ENCODE measurements around the gene MDM2. TPM values are rescaled to one million over a fixed set of nuclear protein-coding genes. Genes with fewer than 3 reads are reported as not detected.

The MDM2 gene
- polyA plus RNA-seq, 1 of the 3 experiments (the other 2 are of a cell fraction): 21.5 TPM

DNA sequence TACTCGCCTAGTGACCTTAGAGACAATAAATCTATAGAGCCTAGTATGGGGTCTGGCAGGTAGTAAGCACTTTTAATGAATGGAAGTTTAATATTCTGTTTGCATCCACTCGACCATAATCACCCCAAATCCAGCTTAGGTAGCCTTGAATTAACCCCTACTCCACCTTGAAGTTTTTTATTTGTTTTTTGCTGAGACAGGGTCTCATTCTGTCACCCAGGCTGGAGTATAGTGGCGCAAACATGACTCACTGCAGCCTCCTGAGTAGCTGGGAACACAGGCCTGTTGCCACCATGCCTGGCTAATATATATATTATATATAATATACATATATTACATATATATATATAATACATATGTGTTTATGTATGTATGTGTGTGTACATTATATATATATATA is 38.8 kb downstream of the MDM2 start:
- Histone ChIP-seq H3K27me3 (ENCODE audit: insufficient read depth) (no peaks in the 10 kb centered on the region), H3K9me2 (no peaks in the 10 kb centered on the region), H3K36me3 (replicated peaks in 1 of 2; ENCODE audit: control insufficient read depth in 1 of 2, insufficient read depth in 2 of 2, low read length in 1 of 2) (peaks cover 25 to 36% of the 10 kb centered on the region in 2 experiments), H3K9me3 (no peaks in the 10 kb centered on the region), H2AFZ (ENCODE audit: low read depth) (no peak overlapping the region), H3K9ac (no peak overlapping the region), H3K4me3 (ENCODE audit: low read depth in 2 of 2, low read length in 1 of 2) (no peak overlapping the region), H4K20me1 (ENCODE audit: insufficient read depth) (peaks cover 35% of the 10 kb centered on the region), H3K4me2 (no peak overlapping the region), H3K4me1 (ENCODE audit: control insufficient read depth in 1 of 2, insufficient read depth in 2 of 2, low read depth in 1 of 2, low read length in 1 of 2) (no peaks in the 10 kb centered on the region; a peak in 1 of 4 replicates), H3K79me2 (ENCODE audit: insufficient read depth) (peaks cover 3% of the 10 kb centered on the region), H3K27ac (ENCODE audit: low read depth in 2 of 2, low read length in 1 of 2) (no peak overlapping the region), H3F3A (replicated peaks; ENCODE audit: insufficient read depth) (peaks cover 67% of the 10 kb centered on the region)
- 87% methylated on average over 3 of the region's 3 CpGs for WGBS (ENCODE audit: low lambda C conversion rate)
- ChIA-PET CTCF (interaction anchor here (0.6 to 0.9 kb wide), 3 partner anchors 16 to 215 kb away, joined by 3 to 4 read pairs (median 4); no protein-coding TSS in a partner anchor), POLR2A (no interaction called here)
- no peak for DNase-seq
- TF ChIP-seq FOXJ3 (CRISPR knock-in tag; IDR thresholded peaks at IDR 0.05) (no peak), CHD2 (IDR thresholded peaks at IDR 0.05; ENCODE audit: low read length, partially characterized antibody) (no peak), NRF1 (IDR thresholded peaks at IDR 0.05; ENCODE audit: low read depth, low read length) (no peak), RXRA (IDR thresholded peaks at IDR 0.05; ENCODE audit: borderline replicate concordance, low read depth) (no peak), ELF1 (IDR thresholded peaks at IDR 0.05) (no peak), GABPA (IDR thresholded peaks at IDR 0.05; ENCODE audit: low read depth) (no peak), RCOR1 (IDR thresholded peaks at IDR 0.05; ENCODE audit: low read length) (no peak), EP300 (IDR thresholded peaks at IDR 0.05; ENCODE audit: borderline replicate concordance in 1 of 2, low read depth in 1 of 2, low read length in 1 of 2) (no peak), SIN3A (IDR thresholded peaks at IDR 0.05; ENCODE audit: borderline replicate concordance, low read depth, low read length) (no peak)
- TF ChIP-seq, protein P1, sequence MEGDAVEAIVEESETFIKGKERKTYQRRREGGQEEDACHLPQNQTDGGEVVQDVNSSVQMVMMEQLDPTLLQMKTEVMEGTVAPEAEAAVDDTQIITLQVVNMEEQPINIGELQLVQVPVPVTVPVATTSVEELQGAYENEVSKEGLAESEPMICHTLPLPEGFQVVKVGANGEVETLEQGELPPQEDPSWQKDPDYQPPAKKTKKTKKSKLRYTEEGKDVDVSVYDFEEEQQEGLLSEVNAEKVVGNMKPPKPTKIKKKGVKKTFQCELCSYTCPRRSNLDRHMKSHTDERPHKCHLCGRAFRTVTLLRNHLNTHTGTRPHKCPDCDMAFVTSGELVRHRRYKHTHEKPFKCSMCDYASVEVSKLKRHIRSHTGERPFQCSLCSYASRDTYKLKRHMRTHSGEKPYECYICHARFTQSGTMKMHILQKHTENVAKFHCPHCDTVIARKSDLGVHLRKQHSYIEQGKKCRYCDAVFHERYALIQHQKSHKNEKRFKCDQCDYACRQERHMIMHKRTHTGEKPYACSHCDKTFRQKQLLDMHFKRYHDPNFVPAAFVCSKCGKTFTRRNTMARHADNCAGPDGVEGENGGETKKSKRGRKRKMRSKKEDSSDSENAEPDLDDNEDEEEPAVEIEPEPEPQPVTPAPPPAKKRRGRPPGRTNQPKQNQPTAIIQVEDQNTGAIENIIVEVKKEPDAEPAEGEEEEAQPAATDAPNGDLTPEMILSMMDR (IDR thresholded peaks at IDR 0.05): no peak
- TF ChIP-seq, protein P2, sequence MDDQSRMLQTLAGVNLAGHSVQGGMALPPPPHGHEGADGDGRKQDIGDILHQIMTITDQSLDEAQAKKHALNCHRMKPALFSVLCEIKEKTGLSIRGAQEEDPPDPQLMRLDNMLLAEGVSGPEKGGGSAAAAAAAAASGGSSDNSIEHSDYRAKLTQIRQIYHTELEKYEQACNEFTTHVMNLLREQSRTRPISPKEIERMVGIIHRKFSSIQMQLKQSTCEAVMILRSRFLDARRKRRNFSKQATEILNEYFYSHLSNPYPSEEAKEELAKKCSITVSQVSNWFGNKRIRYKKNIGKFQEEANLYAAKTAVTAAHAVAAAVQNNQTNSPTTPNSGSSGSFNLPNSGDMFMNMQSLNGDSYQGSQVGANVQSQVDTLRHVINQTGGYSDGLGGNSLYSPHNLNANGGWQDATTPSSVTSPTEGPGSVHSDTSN (IDR thresholded peaks at IDR 0.05): no peak
- TF ChIP-seq, protein P3, sequence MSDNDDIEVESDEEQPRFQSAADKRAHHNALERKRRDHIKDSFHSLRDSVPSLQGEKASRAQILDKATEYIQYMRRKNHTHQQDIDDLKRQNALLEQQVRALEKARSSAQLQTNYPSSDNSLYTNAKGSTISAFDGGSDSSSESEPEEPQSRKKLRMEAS (IDR thresholded peaks at IDR 0.05; ENCODE audit: low read depth): no peak

DNA sequence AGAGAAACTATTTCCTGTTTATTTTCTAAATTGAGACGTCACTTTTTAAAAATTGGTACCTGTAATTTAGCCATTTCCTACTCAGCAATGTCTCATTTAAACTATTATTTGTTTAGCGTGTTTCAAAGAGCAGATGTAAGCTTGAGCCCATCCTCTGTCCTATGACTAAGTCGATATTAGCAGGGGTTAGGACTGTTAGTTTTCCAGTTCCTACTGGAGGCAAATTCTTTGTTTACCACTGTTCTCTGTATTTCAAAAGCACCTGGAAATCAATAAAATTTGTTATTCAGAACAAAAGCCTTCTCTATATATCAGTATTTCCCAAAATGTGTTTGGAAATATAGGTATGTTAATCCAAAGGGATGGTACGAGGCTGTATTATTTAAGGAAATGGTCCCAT is 42.4 kb downstream of the MDM2 start:
- DNase-seq: no peak
- Histone ChIP-seq H3K9ac (no peak overlapping the region), H3K9me3 (no peaks in the 10 kb centered on the region), H3K27me3 (ENCODE audit: insufficient read depth) (no peaks in the 10 kb centered on the region), H3K4me1 (ENCODE audit: control insufficient read depth in 1 of 2, insufficient read depth in 2 of 2, low read depth in 1 of 2, low read length in 1 of 2) (no peaks in the 10 kb centered on the region; a peak in 1 of 4 replicates), H3K36me3 (replicated peaks in 1 of 2; ENCODE audit: control insufficient read depth in 1 of 2, insufficient read depth in 2 of 2, low read length in 1 of 2) (no peaks in the 10 kb centered on the region), H3K4me2 (no peak overlapping the region), H3K4me3 (ENCODE audit: low read depth in 2 of 2, low read length in 1 of 2) (no peak overlapping the region), H3F3A (replicated peaks; ENCODE audit: insufficient read depth) (peaks cover 42% of the 10 kb centered on the region), H3K79me2 (ENCODE audit: insufficient read depth) (no peaks in the 10 kb centered on the region), H2AFZ (ENCODE audit: low read depth) (no peak overlapping the region), H3K9me2 (no peaks in the 10 kb centered on the region), H3K27ac (ENCODE audit: low read depth in 2 of 2, low read length in 1 of 2) (no peak overlapping the region), H4K20me1 (ENCODE audit: insufficient read depth) (peaks cover 2% of the 10 kb centered on the region; the same call in 1 of the 2 replicates)
- TF ChIP-seq POLR2AphosphoS5 (IDR thresholded peaks at IDR 0.05; ENCODE audit: low read depth, low read length) (peak; percentile 14; the same call in 1 of the 2 replicates), JUND (IDR thresholded peaks at IDR 0.05) (no peak)
- POLR2A ChIA-PET: no interaction called here
- CTCF ChIA-PET: interaction anchor here (1.4 kb wide), 1 partner anchor 20 kb away, joined by 8 read pairs; no protein-coding TSS in a partner anchor
- WGBS (ENCODE audit: low lambda C conversion rate): 62% methylated on average over 4 of the region's 4 CpGs

All from SK-N-SH (cell line).